H1 (cell line): Measurements from ENCODE around the gene RRAD. TPM values are rescaled to one million over a fixed set of nuclear protein-coding genes. Genes with fewer than 3 reads are reported as not detected.

ENCODE experiments used
- CTCF ChIA-PET: fragments of 300-600 bp; sonication (Branson Sonifier 250); formaldehyde crosslinking; loops from one replicate; lab custom pipeline; 2021; ENCODE audit not compliant: partially characterized antibody; lab: Charles Lee
- POLR2A ChIA-PET: fragments of 300-600 bp; sonication (Branson Sonifier 250); formaldehyde crosslinking; loops from one replicate; lab custom pipeline; 2021; ENCODE audit warnings: inconsistent platforms; ENCODE audit not compliant: partially characterized antibody; lab: Charles Lee
- DNase-seq, 2 experiments: peaks; one replicate each; pipeline versions ENCODE4 v3.0.0 to v3.0.0-alpha.2; 2010 to 2022; ENCODE audit warnings: low spot score in 2 of 2, low read depth in 1 of 2, mixed read lengths in 1 of 2
- FAIRE-seq: peaks from 2 replicates; lab custom pipeline; 2011; peaks lifted over from hg19 to GRCh38; lab: Jason Lieb, UNC
- H2AFZ ChIP-seq: 2 replicates; pipeline ENCODE4 v1.8.1; 2012; ENCODE audit warnings: low read length, inconsistent platforms
- H2AK5ac ChIP-seq: 2 replicates; pipeline ENCODE4 v1.6.1; 2013; ENCODE audit warnings: low read depth, low read length
- H2BK120ac ChIP-seq: replicated peaks from 2 replicates; pipeline ENCODE3; 2013; ENCODE audit warnings: low read depth, low read length, inconsistent platforms
- H2BK12ac ChIP-seq: 2 replicates; pipeline ENCODE4 v1.6.1; 2013; ENCODE audit warnings: low read depth, low read length
- H2BK15ac ChIP-seq: 2 replicates; pipeline ENCODE4 v1.6.1; 2013; ENCODE audit warnings: low read length
- H2BK20ac ChIP-seq: 2 replicates; pipeline ENCODE4 v1.6.1; 2013; ENCODE audit warnings: low read length
- H2BK5ac ChIP-seq: 2 replicates; pipeline ENCODE4 v1.6.1; 2013; ENCODE audit warnings: low read depth, low read length
- H3K14ac ChIP-seq: 2 replicates; pipeline ENCODE4 v1.6.1; 2013; ENCODE audit warnings: inconsistent platforms; ENCODE audit not compliant: insufficient read length
- H3K18ac ChIP-seq: 2 replicates; pipeline ENCODE4 v1.6.1; 2013; ENCODE audit warnings: low read length; ENCODE audit errors: extremely low read depth
- H3K23ac ChIP-seq: 2 replicates; pipeline ENCODE4 v1.6.1; 2013; ENCODE audit warnings: inconsistent platforms; ENCODE audit not compliant: insufficient read length
- H3K23me2 ChIP-seq: 2 replicates; pipeline ENCODE4 v1.6.1; 2013; ENCODE audit warnings: low read depth, low read length
- H3K27ac ChIP-seq: 2 replicates; pipeline ENCODE4 v1.6.1; 2011; ENCODE audit warnings: low read depth, low read length, inconsistent platforms
- H3K27me3 ChIP-seq, 4 experiments: replicated peaks in 1 of 4; 1 replicate in 1 of 4; 2 replicates in 3 of 4; pipeline versions ENCODE4 v1.6.1 to v1.8.1; 2011 to 2013; ENCODE audit warnings: low read length in 3 of 4, mild to moderate bottlenecking in 3 of 4, inconsistent platforms in 2 of 4, mixed read lengths in 2 of 4, moderate library complexity in 1 of 4; ENCODE audit not compliant: control insufficient read depth in 3 of 4, insufficient read depth in 3 of 4; ENCODE audit errors: extremely low read depth in 1 of 4
- H3K36me3 ChIP-seq, 4 experiments: 2 replicates each; pipeline versions ENCODE4 v1.6.1 to v1.8.1; 2011 to 2013; ENCODE audit warnings: mild to moderate bottlenecking in 4 of 4, low read length in 3 of 4, moderate library complexity in 2 of 4, control low read depth in 1 of 4, inconsistent platforms in 1 of 4; ENCODE audit not compliant: insufficient read depth in 4 of 4, control insufficient read depth in 2 of 4
- H3K4ac ChIP-seq: replicated peaks from 2 replicates; pipeline ENCODE3; 2013; ENCODE audit warnings: low read length, low read depth, mixed read lengths, inconsistent platforms; ENCODE audit not compliant: insufficient read length
- H3K4me1 ChIP-seq, 4 experiments: replicated peaks in 1 of 4; 1 replicate in 1 of 4; 2 replicates in 3 of 4; pipeline versions ENCODE4 v1.6.1 to v1.8.1; 2011 to 2013; ENCODE audit warnings: low read length in 3 of 4, inconsistent platforms in 2 of 4, mixed read lengths in 1 of 4; ENCODE audit not compliant: insufficient read depth in 4 of 4, control insufficient read depth in 3 of 4
- H3K4me2 ChIP-seq, 2 experiments: 2 replicates each; pipeline versions ENCODE4 v1.6.1 to v1.8.1; 2011 to 2013; ENCODE audit warnings: low read depth in 2 of 2, low read length in 2 of 2, control low read depth in 1 of 2, inconsistent platforms in 1 of 2, mild to moderate bottlenecking in 1 of 2; ENCODE audit not compliant: insufficient read depth in 1 of 2
- H3K4me3 ChIP-seq, 4 experiments: fragments of 200-600, 300-600 bp in 1 of 4; sonication (generic), shearing (Covaris generic), sonication (Bioruptor Twin) in 1 of 4; 2 replicates each; pipeline versions ENCODE4 v1.5.1 to v1.8.1; 2011 to 2016; ENCODE audit warnings: low read length in 4 of 4, low read depth in 3 of 4, control low read depth in 2 of 4, inconsistent platforms in 2 of 4, mild to moderate bottlenecking in 2 of 4, mixed read lengths in 1 of 4, moderate library complexity in 1 of 4; ENCODE audit not compliant: insufficient read depth in 2 of 4; ENCODE audit errors: extremely low read depth in 1 of 4
- H3K56ac ChIP-seq: replicated peaks from 2 replicates; pipeline ENCODE3; 2013; ENCODE audit warnings: low read depth, mild to moderate bottlenecking, mixed read lengths, low read length, inconsistent platforms; ENCODE audit not compliant: insufficient read length
- H3K79me1 ChIP-seq: 2 replicates; pipeline ENCODE4 v1.6.1; 2013; ENCODE audit warnings: low read depth, low read length, control low read depth
- H3K79me2 ChIP-seq, 2 experiments: 2 replicates each; pipeline versions ENCODE4 v1.6.1 to v1.8.1; 2012 to 2013; ENCODE audit warnings: low read length in 2 of 2, mild to moderate bottlenecking in 2 of 2, inconsistent platforms in 1 of 2; ENCODE audit not compliant: insufficient read depth in 2 of 2, control insufficient read depth in 1 of 2
- H3K9ac ChIP-seq, 4 experiments: replicated peaks in 1 of 4; 1 replicate in 1 of 4; 2 replicates in 3 of 4; pipeline versions ENCODE4 v1.6.1 to v1.8.1; 2011 to 2013; ENCODE audit warnings: low read depth in 3 of 4, low read length in 3 of 4, control low read depth in 2 of 4, mild to moderate bottlenecking in 2 of 4, moderate library complexity in 2 of 4, inconsistent platforms in 1 of 4; ENCODE audit errors: extremely low read depth in 1 of 4
- H3K9me3 ChIP-seq, 2 experiments: 2 replicates each; pipeline versions ENCODE4 v1.6.1 to v1.8.1; 2012 to 2013; ENCODE audit warnings: mild to moderate bottlenecking in 2 of 2, moderate library complexity in 2 of 2, control low read depth in 1 of 2, inconsistent platforms in 1 of 2, low read depth in 1 of 2, low read length in 1 of 2, mixed read lengths in 1 of 2; ENCODE audit not compliant: insufficient read depth in 2 of 2
- H4K20me1 ChIP-seq, 2 experiments: replicated peaks in 1 of 2; 2 replicates each; pipeline versions ENCODE3 to v1.8.1; 2011 to 2013; ENCODE audit warnings: inconsistent platforms in 2 of 2, low read length in 2 of 2, mild to moderate bottlenecking in 1 of 2; ENCODE audit not compliant: insufficient read depth in 2 of 2, control insufficient read depth in 1 of 2
- H4K5ac ChIP-seq: 2 replicates; pipeline ENCODE4 v1.6.1; 2013; ENCODE audit warnings: low read length, low read depth, mixed read lengths, inconsistent platforms; ENCODE audit not compliant: insufficient read length
- H4K8ac ChIP-seq: 2 replicates; pipeline ENCODE4 v1.8.0; 2013; ENCODE audit warnings: mild to moderate bottlenecking, moderate library complexity, low read length, inconsistent platforms; ENCODE audit not compliant: insufficient read depth; ENCODE audit errors: extremely low read depth
- H4K91ac ChIP-seq: replicated peaks from 2 replicates; pipeline ENCODE3; 2013; ENCODE audit warnings: low read length, mixed read lengths, inconsistent platforms; ENCODE audit not compliant: insufficient read length
- BCL11A ChIP-seq, 2 experiments: IDR thresholded peaks; one replicate each; pipeline ENCODE4 v1.6.1; 2011; ENCODE audit warnings: low read depth in 2 of 2, low read length in 2 of 2, mild to moderate bottlenecking in 2 of 2
- CBX8 ChIP-seq: fragments of 300-800, 300-1000 bp; sonication (generic); IDR thresholded peaks from 2 replicates; pipeline ENCODE4 v1.7.1; 2016; ENCODE audit warnings: low read depth, low read length, borderline replicate concordance
- CEBPB ChIP-seq: IDR thresholded peaks from 2 replicates; pipeline ENCODE4 v1.6.1; 2012; ENCODE audit warnings: low read depth, low read length
- EGR1 ChIP-seq: IDR thresholded peaks from 2 replicates; pipeline ENCODE4 v1.6.1; 2011; ENCODE audit warnings: low read depth, low read length, borderline replicate concordance
- EZH2 ChIP-seq: fragments of 200-600 bp; sonication (generic); IDR thresholded peaks from 2 replicates; pipeline ENCODE4 v1.7.1; 2012; ENCODE audit warnings: low read depth, mild to moderate bottlenecking, moderate library complexity, low read length, inconsistent platforms; ENCODE audit not compliant: severe bottlenecking
- KDM1A ChIP-seq: fragments of 200-600, 300-600 bp; sonication (generic); IDR thresholded peaks from 2 replicates; pipeline ENCODE4 v1.7.1; 2016; ENCODE audit warnings: mild to moderate bottlenecking, low read length, borderline replicate concordance
- MAFK ChIP-seq: IDR thresholded peaks from 2 replicates; pipeline ENCODE4 v1.6.1; 2012; ENCODE audit warnings: low read depth, mild to moderate bottlenecking, improper control_type of control experiment, low read length
- RAD21 ChIP-seq, 2 experiments: IDR thresholded peaks in 1 of 2; conservative IDR thresholded peaks in 1 of 2; 2 replicates each; pipeline ENCODE4 v1.6.1; 2011; ENCODE audit warnings: low read depth in 2 of 2, low read length in 2 of 2, improper control_type of control experiment in 1 of 2, inconsistent platforms in 1 of 2, mild to moderate bottlenecking in 1 of 2, moderate library complexity in 1 of 2
- RBBP5 ChIP-seq: IDR thresholded peaks from 2 replicates; pipeline ENCODE4 v1.7.1; 2012; ENCODE audit warnings: low read depth, mild to moderate bottlenecking, inconsistent platforms, low read length, moderate library complexity, borderline replicate concordance
- RNF2 ChIP-seq: fragments of 200-900, 300-1000 bp; sonication (generic); IDR thresholded peaks from 2 replicates; pipeline ENCODE4 v1.7.1; 2016; ENCODE audit warnings: borderline replicate concordance, low read depth, mild to moderate bottlenecking, antibody characterized with exemption, low read length; ENCODE audit not compliant: poor library complexity, severe bottlenecking; ENCODE audit errors: missing control alignments
- SAP30 ChIP-seq: fragments of 300-600 bp; sonication (generic); IDR thresholded peaks from 2 replicates; pipeline ENCODE4 v1.7.1; 2012; ENCODE audit warnings: low read length, moderate library complexity, mild to moderate bottlenecking, inconsistent platforms; ENCODE audit not compliant: insufficient read depth, insufficient replicate concordance
- SUZ12 ChIP-seq: fragments of 200-600 bp; sonication (generic); IDR thresholded peaks from 2 replicates; pipeline ENCODE4 v1.6.1; 2012; ENCODE audit warnings: mild to moderate bottlenecking, inconsistent platforms, low read length, moderate library complexity, mixed read lengths
- TBP ChIP-seq: IDR thresholded peaks from 2 replicates; pipeline ENCODE4 v1.6.1; 2011; ENCODE audit warnings: low read depth, low read length, improper control_type of control experiment
- WGBS, 2 experiments: shearing (Covaris generic) in 1 of 2; methylation state at CpG; one replicate each; pipeline versions ENCODE4 v1.1.6 to v1.1.7; 2013 to 2015; ENCODE audit warnings: low lambda C conversion rate in 2 of 2, mixed read lengths in 2 of 2, inconsistent platforms in 1 of 2, low coverage in 1 of 2, missing lambda C conversion rate in 1 of 2; ENCODE audit not compliant: insufficient replicate concordance in 2 of 2, insufficient coverage in 1 of 2, insufficient read length in 1 of 2; ENCODE audit errors: extremely low coverage in 1 of 2, missing lambda C conversion rate in 1 of 2; 5-methylcytosine and 5-hydroxymethylcytosine counted together
- polyA plus RNA-seq, 7 experiments: library from polyadenylated mRNA; depleted of rRNA in 3 of 7; stranded (reverse) in 5 of 7; unstranded in 2 of 7; fragments of >200 nt in 5 of 7; fragments of 200-250 nt in 2 of 7; gene quantifications; 1 replicate in 5 of 7; 2 replicates in 1 of 7; 4 replicates in 1 of 7; pipeline versions ENCODE4 v1.2.1 to v1.2.3, GENCODE V29; 2011 to 2013; ENCODE audit warnings: missing spikeins in 2 of 7, mixed read lengths in 2 of 7
- total RNA-seq: library from RNA; stranded (reverse); fragmentation: NEBNext Ultra II Directional; extraction: Animal tissue kit (Norgen Biotek cat#: 25700); gene quantifications from 2 replicates; pipeline ENCODE4 v1.2.1, GENCODE V29; 2021

RRAD gene
- total and polyA plus RNA-seq, 2 of the 8 experiments (the other 6 are each of a cell fraction or from before 2014, with no cell fraction given), result 0.17 TPM; not detected in 1

- Histone ChIP-seq H2BK12ac (no peak overlapping the region), H4K91ac (no peak overlapping the region), H4K5ac (no peak overlapping the region), H2BK5ac (no peak overlapping the region), H4K20me1 (peaks cover 0 to 3% of the 10 kb centered on the region in 2 experiments), H3K27ac (no peak overlapping the region), H3K56ac (no peak overlapping the region), H3K4me3 (no peak overlapping the region), H2BK15ac (no peak overlapping the region), H3K4me1 (peaks cover 0 to 5% (median 1%) of the 10 kb centered on the region in 4 experiments; a peak in 2 of 7 replicates), H3K79me2 (no peaks in the 10 kb centered on the region), H3K23ac (no peak overlapping the region), H2AK5ac (peak overlapping the region; percentile 53; the same call in 1 of the 2 replicates), H2AFZ (no peak overlapping the region), H2BK120ac (no peak overlapping the region), H3K23me2 (peaks cover 2% of the 10 kb centered on the region; the same call in 1 of the 2 replicates), H3K36me3 (peaks cover 4 to 14% (median 9%) of the 10 kb centered on the region in 4 experiments; a peak in 6 of 8 replicates), H3K4ac (no peak overlapping the region), H3K9me3 (no peaks in the 10 kb centered on the region), H3K14ac (no peak overlapping the region), H3K18ac (no peak overlapping the region), H3K9ac (no peak overlapping the region), H3K79me1 (no peaks in the 10 kb centered on the region), H4K8ac (no peak overlapping the region), H3K27me3 (peaks cover 10 to 34% (median 32%) of the 10 kb centered on the region in 4 experiments), H2BK20ac (no peak overlapping the region), H3K4me2 (no peak overlapping the region)
- 87% methylated on average over 7 of the region's 7 CpGs; no CpG with 5 or more reads in 1 of the 2 experiments for WGBS, 2 experiments
- no peak for DNase-seq
- FAIRE-seq, result no peak
- CTCF ChIA-PET, result interaction anchor here (0.7 to 4.7 kb wide), 10 partner anchors 12 to 55 kb away, joined by 3 to 18 read pairs (median 4); partner anchors contain the start of gene CDH16
- no peak for TF ChIP-seq RNF2
- no peak for TF ChIP-seq RAD21 (IDR thresholded peaks at IDR 0.05 in 1 of 2, conservative IDR thresholded peaks at IDR 0.05 in 1 of 2; ENCODE audit: low read depth in 2 of 2, low read length in 2 of 2)
- TF ChIP-seq EGR1, result no peak
- TF ChIP-seq CEBPB, result no peak
- TF ChIP-seq MAFK, result no peak
- no peak for TF ChIP-seq CBX8
- TF ChIP-seq BCL11A (IDR thresholded peaks at IDR 0.05; ENCODE audit: low read depth in 2 of 2, low read length in 2 of 2), result no peak
- TF ChIP-seq KDM1A, result no peak
- no peak for TF ChIP-seq RBBP5
- TF ChIP-seq EZH2, result no peak
- TF ChIP-seq SUZ12, result no peak
- no peak for TF ChIP-seq TBP
- no peak for TF ChIP-seq SAP30
- POLR2A ChIA-PET, result no interaction called here
These were observed 21.2 kb upstream of the RRAD start for GRCh38 chr16:66946541-66946940.
